PC-9 (cell line): ENCODE measurements around the gene ZNF860. TPM values are rescaled to one million over a fixed set of nuclear protein-coding genes. Genes with fewer than 3 reads are reported as not detected.

Experiments used
- BruUV-seq: library from RNA; stranded (reverse); fragments of 400-500 nt; replicated peaks from 2 replicates; lab custom pipeline; 2021; lab: Mats Ljungman, UMichigan
- CTCF ChIA-PET: fragments of 300-600 bp; sonication (Branson Sonifier 250); formaldehyde crosslinking; loops from one replicate; lab custom pipeline; 2022; ENCODE audit warnings: antibody characterized with exemption; lab: Charles Lee
- POLR2A ChIA-PET: fragments of 300-600 bp; sonication (Branson Sonifier 250); formaldehyde crosslinking; loops from one replicate; lab custom pipeline; 2022; ENCODE audit warnings: antibody characterized with exemption; ENCODE audit not compliant: unreplicated experiment; lab: Charles Lee
- DNase-seq, 2 experiments: peaks; one replicate each; pipeline versions ENCODE4 v3.0.0 to v3.0.0-alpha.2; 2015 to 2022; ENCODE audit warnings: mixed read lengths in 1 of 2
- H2AFZ ChIP-seq: fragments of 200-600 bp; sonication (generic); 2 replicates; pipeline ENCODE4 v1.8.1; 2017; ENCODE audit warnings: antibody characterized with exemption
- H3F3A ChIP-seq: fragments of 200-600 bp; sonication (generic); 2 replicates; pipeline ENCODE4 v1.8.1; 2017; ENCODE audit warnings: antibody characterized with exemption, mild to moderate bottlenecking, low read depth; ENCODE audit not compliant: insufficient read depth
- H3K27ac ChIP-seq: fragments of 200-600 bp; sonication (generic); 2 replicates; pipeline ENCODE4 v1.6.1; 2016; ENCODE audit warnings: mixed run types
- H3K27me3 ChIP-seq: fragments of 200-600 bp; sonication (generic); 2 replicates; pipeline ENCODE4 v1.6.1; 2016; ENCODE audit warnings: low read depth, mixed run types; ENCODE audit not compliant: insufficient read depth
- H3K36me3 ChIP-seq: fragments of 200-600 bp; sonication (generic); 2 replicates; pipeline ENCODE4 v1.6.1; 2016; ENCODE audit warnings: low read depth, mixed run types
- H3K4me1 ChIP-seq: fragments of 200-600 bp; sonication (generic); replicated peaks from 2 replicates; pipeline ENCODE4 v1.6.1; 2016; ENCODE audit warnings: mixed run types; ENCODE audit not compliant: insufficient read depth
- H3K4me2 ChIP-seq: fragments of 200-600 bp; sonication (generic); 2 replicates; pipeline ENCODE4 v1.6.1; 2017; ENCODE audit warnings: mixed run types
- H3K4me3 ChIP-seq: fragments of 200-600 bp; sonication (generic); 2 replicates; pipeline ENCODE4 v1.6.1; 2016; ENCODE audit warnings: mixed run types
- H3K79me2 ChIP-seq: fragments of 200-600 bp; sonication (generic); 2 replicates; pipeline ENCODE4 v1.6.1; 2017; ENCODE audit warnings: low read depth, mixed run types
- H3K9me2 ChIP-seq: fragments of 200-600 bp; sonication (generic); 2 replicates; pipeline ENCODE4 v1.8.1; 2017; ENCODE audit warnings: mild to moderate bottlenecking; ENCODE audit not compliant: insufficient read depth
- H3K9me3 ChIP-seq: fragments of 200-600 bp; sonication (generic); 2 replicates; pipeline ENCODE4 v1.8.1; 2016; ENCODE audit warnings: low read depth; ENCODE audit not compliant: insufficient read depth
- H4K20me1 ChIP-seq: fragments of 200-600 bp; sonication (generic); 2 replicates; pipeline ENCODE4 v1.8.1; 2017; ENCODE audit not compliant: insufficient read depth
- EZH2 ChIP-seq: fragments of 200-600 bp; sonication (generic); IDR thresholded peaks from 2 replicates; pipeline ENCODE4 v1.8.0; 2017; ENCODE audit warnings: antibody characterized with exemption, low read depth
- intact Hi-C: fragments of 100-400 bp; cut with micrococcal nuclease; formaldehyde crosslinking; loops from one replicate; pipeline ENCODE4 v1.10.0; 2022; ENCODE audit not compliant: unreplicated experiment
- total RNA-seq: library from RNA; stranded (reverse); gene quantifications from 2 replicates; pipeline ENCODE4 v1.2.3, GENCODE V29; 2021
- TF ChIP-seq, protein P1 (sequence below): fragments of 200-600 bp; sonication (generic); conservative IDR thresholded peaks from 2 replicates; pipeline ENCODE4 v1.6.1; 2017; ENCODE audit warnings: mixed run types, antibody characterized with exemption, mild to moderate bottlenecking, moderate library complexity

The ZNF860 gene
- total RNA-seq, 1 experiment from 2014 or later = 5.3 TPM

DNA sequence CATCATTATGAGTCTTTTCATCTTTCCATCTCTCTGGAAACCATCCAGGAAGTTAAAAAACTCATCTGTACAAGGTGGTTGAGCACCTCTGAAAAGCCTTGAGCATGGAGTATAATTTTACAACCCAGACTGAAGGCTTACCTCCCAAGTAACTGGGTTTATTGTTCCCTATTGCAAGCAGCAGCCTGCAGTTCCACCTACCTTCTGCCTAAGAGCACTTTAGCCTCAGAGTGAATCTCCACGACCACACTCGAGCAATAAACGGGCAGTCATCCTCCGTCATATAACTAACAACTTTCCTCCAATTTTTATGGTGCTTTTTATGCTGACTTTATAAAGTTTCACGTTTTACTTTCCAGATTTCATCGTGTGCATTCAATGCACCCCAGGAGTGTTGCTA, 33.3 kb upstream of the ZNF860 start:
- POLR2A ChIA-PET = no interaction called here
- Histone ChIP-seq H3K4me3 (no peak overlapping the region), H3K9me2 (no peaks in the 10 kb centered on the region), H3K9me3 (no peaks in the 10 kb centered on the region), H3K4me1 (peaks cover 12% of the 10 kb centered on the region; the same call in 1 of the 2 replicates), H3K36me3 (no peaks in the 10 kb centered on the region), H3K27ac (no peak overlapping the region), H3K4me2 (0 out of 2 replicates have a peak overlapping the region, but pooled peaks have one; percentile 51), H2AFZ (no peak overlapping the region), H4K20me1 (no peaks in the 10 kb centered on the region), H3K79me2 (no peaks in the 10 kb centered on the region), H3K27me3 (no peaks in the 10 kb centered on the region), H3F3A (no peaks in the 10 kb centered on the region)
- CTCF ChIA-PET = no interaction called here
- no TSS peak for BruUV-seq
- intact Hi-C loops = no loop called here
- no peak for DNase-seq
- TF ChIP-seq, protein P1, sequence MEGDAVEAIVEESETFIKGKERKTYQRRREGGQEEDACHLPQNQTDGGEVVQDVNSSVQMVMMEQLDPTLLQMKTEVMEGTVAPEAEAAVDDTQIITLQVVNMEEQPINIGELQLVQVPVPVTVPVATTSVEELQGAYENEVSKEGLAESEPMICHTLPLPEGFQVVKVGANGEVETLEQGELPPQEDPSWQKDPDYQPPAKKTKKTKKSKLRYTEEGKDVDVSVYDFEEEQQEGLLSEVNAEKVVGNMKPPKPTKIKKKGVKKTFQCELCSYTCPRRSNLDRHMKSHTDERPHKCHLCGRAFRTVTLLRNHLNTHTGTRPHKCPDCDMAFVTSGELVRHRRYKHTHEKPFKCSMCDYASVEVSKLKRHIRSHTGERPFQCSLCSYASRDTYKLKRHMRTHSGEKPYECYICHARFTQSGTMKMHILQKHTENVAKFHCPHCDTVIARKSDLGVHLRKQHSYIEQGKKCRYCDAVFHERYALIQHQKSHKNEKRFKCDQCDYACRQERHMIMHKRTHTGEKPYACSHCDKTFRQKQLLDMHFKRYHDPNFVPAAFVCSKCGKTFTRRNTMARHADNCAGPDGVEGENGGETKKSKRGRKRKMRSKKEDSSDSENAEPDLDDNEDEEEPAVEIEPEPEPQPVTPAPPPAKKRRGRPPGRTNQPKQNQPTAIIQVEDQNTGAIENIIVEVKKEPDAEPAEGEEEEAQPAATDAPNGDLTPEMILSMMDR = no peak
- no peak for TF ChIP-seq EZH2

DNA sequence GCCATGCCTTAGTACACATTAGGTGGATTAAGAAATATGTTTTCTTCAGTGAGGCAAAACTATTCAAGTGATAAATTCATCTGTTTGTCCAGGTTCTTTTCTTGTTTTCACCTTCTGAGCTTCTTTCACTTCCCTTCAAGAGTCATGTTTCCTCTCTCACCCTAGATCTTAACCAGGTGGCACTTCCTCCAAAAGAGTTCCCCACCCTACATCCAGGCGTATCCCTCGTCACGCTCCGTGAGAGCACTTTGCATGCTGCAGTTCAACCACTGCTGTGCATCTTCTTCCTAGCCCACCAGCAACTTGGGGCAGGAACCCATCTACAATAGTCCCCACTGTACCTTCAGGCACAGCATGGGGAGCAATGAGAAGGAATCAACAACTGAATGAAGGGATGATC, 29.3 kb upstream of the ZNF860 start:
- no peak overlapping the region for H3K4me2 ChIP-seq
- H3K36me3 ChIP-seq = no peaks in the 10 kb centered on the region
- no TSS peak for BruUV-seq
- intact Hi-C loops = no loop called here
- TF ChIP-seq, protein P1 = no peak
- TF ChIP-seq EZH2 = no peak
- no peaks in the 10 kb centered on the region for H3F3A ChIP-seq
- DNase-seq = no peak
- ChIA-PET POLR2A (interaction anchor here (0.7 kb wide), 1 partner anchor 1246 kb away, joined by 4 read pairs; no protein-coding TSS in a partner anchor), CTCF (no interaction called here)
- H3K4me1 ChIP-seq = peaks cover 12% of the 10 kb centered on the region; the same call in 1 of the 2 replicates
- H3K27ac ChIP-seq = no peak overlapping the region
- no peaks in the 10 kb centered on the region for H3K27me3 ChIP-seq
- no peak overlapping the region for H3K4me3 ChIP-seq
- no peaks in the 10 kb centered on the region for H3K9me2 ChIP-seq
- no peaks in the 10 kb centered on the region for H4K20me1 ChIP-seq
- H3K79me2 ChIP-seq = no peaks in the 10 kb centered on the region
- H3K9me3 ChIP-seq = no peaks in the 10 kb centered on the region
- no peak overlapping the region for H2AFZ ChIP-seq

DNA sequence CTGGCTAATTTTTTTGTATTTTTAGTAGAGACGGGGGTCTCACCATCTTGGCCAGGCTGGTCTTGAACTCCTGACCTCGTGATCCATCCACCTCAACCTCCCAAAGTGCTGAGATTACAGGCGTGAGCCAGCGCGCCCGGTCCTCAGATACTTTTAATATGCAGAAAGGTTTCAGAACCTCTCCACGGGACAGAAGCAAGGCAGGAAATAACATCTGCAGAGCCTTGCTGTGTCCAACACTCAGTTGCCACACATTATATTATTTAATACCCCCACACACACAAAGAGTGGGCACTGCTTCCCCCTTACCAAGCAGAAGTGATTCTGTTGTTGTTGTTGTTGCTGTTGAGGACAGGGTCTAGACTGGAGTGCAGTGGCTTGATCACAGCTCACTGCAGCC, 28.5 kb upstream of the ZNF860 start:
- Histone ChIP-seq H3F3A (no peaks in the 10 kb centered on the region), H3K27ac (no peak overlapping the region), H3K4me2 (no peak overlapping the region), H4K20me1 (no peaks in the 10 kb centered on the region), H3K27me3 (no peaks in the 10 kb centered on the region), H3K9me3 (no peaks in the 10 kb centered on the region), H2AFZ (no peak overlapping the region), H3K36me3 (no peaks in the 10 kb centered on the region), H3K79me2 (no peaks in the 10 kb centered on the region), H3K4me1 (peaks cover 4% of the 10 kb centered on the region; the same call in 1 of the 2 replicates), H3K4me3 (no peak overlapping the region), H3K9me2 (no peaks in the 10 kb centered on the region)
- DNase-seq = no peak
- no TSS peak for BruUV-seq
- POLR2A ChIA-PET = no interaction called here
- intact Hi-C loops = no loop called here
- TF ChIP-seq, protein P1 = no peak
- no peak for TF ChIP-seq EZH2
- CTCF ChIA-PET = no interaction called here
